Naive thymus-derived CD8-positive, alpha-beta T cell (primary cell): ENCODE data around the gene SLC39A13. TPM values are rescaled to one million over a fixed set of nuclear protein-coding genes. Genes with fewer than 3 reads are reported as not detected.
A peak's percentile ranks its signal among the peaks of the same experiment; 100 is the strongest.

ENCODE experiments used
- ATAC-seq, 2 donors: fragments of 150-1000 bp; cut with Tn5 transposase in 1 of 2; sonication (Bioruptor Pico), chemical (Tn5 transposase) in 1 of 2; 1 replicate in 1 of 2; 2 replicates in 1 of 2; pipeline ENCODE4 v1.10.0; 2021; ENCODE audit warnings: mild to moderate bottlenecking in 2 of 2, moderate library complexity in 2 of 2
- POLR2A ChIA-PET: fragments of 350-600 bp; sonication (Branson Sonifier 250); formaldehyde crosslinking; loops from one replicate; lab custom pipeline; 2021; ENCODE audit warnings: antibody characterized with exemption; lab: Charles Lee
- DNase-seq, 10 donors: peaks; one replicate each; pipeline versions ENCODE4 v3.0.0 to v3.0.0-alpha.2; 2020 to 2022
- H3K27ac Mint-ChIP-seq, 10 donors: one replicate each; pipeline ENCODE4 v1.8.0; 2020 to 2022; ENCODE audit warnings: mild to moderate bottlenecking in 10 of 10, mixed read lengths in 10 of 10, moderate library complexity in 4 of 10, inconsistent platforms in 1 of 10
- H3K27me3 Mint-ChIP-seq, 5 donors: one replicate each; pipeline ENCODE4 v1.8.0; 2021 to 2022; ENCODE audit warnings: mixed read lengths in 5 of 5
- H3K36me3 Mint-ChIP-seq, 3 donors: one replicate each; pipeline ENCODE4 v1.8.0; 2020 to 2022; ENCODE audit warnings: mixed read lengths in 3 of 3, mild to moderate bottlenecking in 2 of 3, inconsistent platforms in 1 of 3
- H3K4me1 Mint-ChIP-seq, 4 donors: one replicate each; pipeline ENCODE4 v1.8.0; 2021 to 2022; ENCODE audit warnings: mixed read lengths in 4 of 4
- H3K4me3 Mint-ChIP-seq, 10 donors: one replicate each; pipeline ENCODE4 v1.8.0; 2020 to 2022; ENCODE audit warnings: mild to moderate bottlenecking in 10 of 10, mixed read lengths in 10 of 10, moderate library complexity in 6 of 10, inconsistent platforms in 1 of 10
- H3K9me3 Mint-ChIP-seq, 9 donors: one replicate each; pipeline ENCODE4 v1.8.0; 2020 to 2022; ENCODE audit warnings: mixed read lengths in 9 of 9, mild to moderate bottlenecking in 3 of 9, inconsistent platforms in 1 of 9, moderate library complexity in 1 of 9
- polyA plus RNA-seq, 3 donors: library from polyadenylated mRNA; unstranded; fragments of 300-500 nt; fragmentation: Illumina TruSeq; gene quantifications; one replicate each; pipeline ENCODE4 v1.2.3, GENCODE V29; 2021
- total RNA-seq, 8 experiments: library from RNA in 2 of 8; stranded (reverse) in 2 of 8; gene quantifications; one replicate each; pipeline ENCODE4 v1.2.3 and lab custom pipeline; 2021 to 2026

SLC39A13 gene
- total and polyA plus RNA-seq, 5 experiments from 2014 or later = 23.8 to 63.9 (median 41.9) TPM

DNA sequence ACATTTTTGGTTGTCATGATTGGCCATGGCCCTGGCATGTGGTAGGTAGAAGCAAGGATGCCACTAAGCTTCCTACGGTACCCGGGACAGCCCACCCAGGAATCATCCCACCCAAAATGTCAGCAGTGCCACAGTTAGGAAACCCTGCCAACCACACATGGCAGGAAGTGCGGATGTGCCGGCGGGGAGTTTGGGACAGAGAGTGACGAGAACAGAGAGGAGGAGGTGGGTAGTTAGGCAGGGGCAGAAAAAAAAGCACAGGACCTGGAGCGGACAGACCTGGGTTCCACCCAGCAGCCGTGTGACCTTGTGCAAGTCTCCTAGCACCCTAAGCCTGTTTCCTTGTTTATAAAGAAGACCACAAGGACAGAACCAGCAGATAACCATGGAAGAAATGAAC is 33.4 kb upstream of the SLC39A13 start:
- ATAC-seq = no peak
- no peak for DNase-seq
- POLR2A ChIA-PET = interaction anchor here (1.6 to 5.0 kb wide), 7 partner anchors 11 to 51 kb away, joined by 6 to 57 read pairs (median 23); partner anchors contain the start of genes PSMC3 and SLC39A13
- Mint-ChIP-seq H3K36me3 (no peaks in the 10 kb centered on the region), H3K4me3 (peak overlapping the region in 1 of 10 donors; percentile 79), H3K27ac (peak overlapping the region in 1 of 10 donors; percentile 48), H3K9me3 (no peaks in the 10 kb centered on the region), H3K27me3 (no peaks in the 10 kb centered on the region), H3K4me1 (peaks cover 0 to 16% (median 3%) of the 10 kb centered on the region in 4 donors)

DNA sequence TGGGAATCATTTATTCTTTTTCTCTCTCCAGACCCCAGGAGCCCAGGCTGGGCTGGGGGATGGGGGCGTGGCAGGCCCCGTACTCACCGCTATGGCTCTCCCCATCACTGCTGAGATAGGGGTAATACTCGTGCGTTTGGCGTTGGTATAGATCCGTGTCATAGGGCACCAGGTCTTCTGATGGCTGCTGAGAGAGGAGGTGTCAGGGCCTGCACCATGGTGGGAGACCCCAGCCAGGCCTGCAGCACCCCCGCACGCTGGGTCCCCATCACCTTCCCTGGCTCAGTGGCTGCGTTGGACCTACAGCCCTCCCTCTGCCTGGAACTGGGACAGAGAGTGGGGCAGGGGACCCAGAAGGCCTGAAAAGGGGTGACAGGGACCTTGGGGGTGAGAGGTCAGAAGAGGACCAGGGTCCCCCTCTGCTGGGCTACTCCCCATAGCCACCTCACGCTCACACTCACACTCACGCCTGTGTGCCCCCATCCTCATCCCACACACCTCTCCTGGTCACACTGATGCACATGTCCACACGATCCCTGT is 32.8 kb upstream of the SLC39A13 start:
- POLR2A ChIA-PET = interaction anchor here (2.6 to 5.0 kb wide), 3 partner anchors 14 to 33 kb away, joined by 23 to 57 read pairs (median 26); partner anchors contain the start of gene SLC39A13
- Mint-ChIP-seq H3K36me3 (no peaks in the 10 kb centered on the region), H3K27me3 (no peaks in the 10 kb centered on the region), H3K4me1 (peaks cover 0 to 16% (median 3%) of the 10 kb centered on the region in 4 donors), H3K9me3 (no peaks in the 10 kb centered on the region), H3K4me3 (peak overlapping the region in 1 of 10 donors; percentile 79), H3K27ac (peak overlapping the region in 3 of 10 donors; percentile 4 to 84 (median 51))
- DNase-seq (no peak), ATAC-seq (no peak)

DNA sequence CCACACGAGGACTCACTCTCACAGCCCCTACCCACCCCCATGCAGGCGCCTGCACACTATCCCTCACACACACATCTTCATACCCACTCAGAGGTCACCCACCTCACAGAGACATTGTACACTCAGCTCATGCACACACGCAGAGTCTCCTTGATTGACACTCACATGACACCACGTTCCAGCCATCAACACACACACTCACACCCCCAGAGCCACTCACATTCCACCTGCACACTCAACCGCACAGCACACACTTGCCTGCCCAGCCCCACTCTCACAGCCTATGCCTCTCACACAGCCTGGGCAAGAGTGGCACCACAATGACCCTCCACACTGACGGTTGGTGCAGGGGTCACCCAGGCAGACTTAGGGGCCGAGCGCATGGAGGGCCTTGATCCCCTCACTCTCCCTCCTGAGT is 32.3 kb upstream of the SLC39A13 start:
- Mint-ChIP-seq H3K9me3 (no peaks in the 10 kb centered on the region), H3K27ac (peak overlapping the region in 3 of 10 donors; percentile 4 to 84 (median 51)), H3K4me3 (peak overlapping the region in 2 of 10 donors; percentile 13 to 79), H3K27me3 (no peaks in the 10 kb centered on the region), H3K4me1 (peaks cover 0 to 18% (median 3%) of the 10 kb centered on the region in 4 donors), H3K36me3 (no peaks in the 10 kb centered on the region)
- POLR2A ChIA-PET = interaction anchor here (1.5 to 5.0 kb wide), 2 partner anchors 29 to 32 kb away, joined by 3 to 57 read pairs; partner anchors contain the start of gene SLC39A13
- no peak for DNase-seq
- no peak for ATAC-seq

DNA sequence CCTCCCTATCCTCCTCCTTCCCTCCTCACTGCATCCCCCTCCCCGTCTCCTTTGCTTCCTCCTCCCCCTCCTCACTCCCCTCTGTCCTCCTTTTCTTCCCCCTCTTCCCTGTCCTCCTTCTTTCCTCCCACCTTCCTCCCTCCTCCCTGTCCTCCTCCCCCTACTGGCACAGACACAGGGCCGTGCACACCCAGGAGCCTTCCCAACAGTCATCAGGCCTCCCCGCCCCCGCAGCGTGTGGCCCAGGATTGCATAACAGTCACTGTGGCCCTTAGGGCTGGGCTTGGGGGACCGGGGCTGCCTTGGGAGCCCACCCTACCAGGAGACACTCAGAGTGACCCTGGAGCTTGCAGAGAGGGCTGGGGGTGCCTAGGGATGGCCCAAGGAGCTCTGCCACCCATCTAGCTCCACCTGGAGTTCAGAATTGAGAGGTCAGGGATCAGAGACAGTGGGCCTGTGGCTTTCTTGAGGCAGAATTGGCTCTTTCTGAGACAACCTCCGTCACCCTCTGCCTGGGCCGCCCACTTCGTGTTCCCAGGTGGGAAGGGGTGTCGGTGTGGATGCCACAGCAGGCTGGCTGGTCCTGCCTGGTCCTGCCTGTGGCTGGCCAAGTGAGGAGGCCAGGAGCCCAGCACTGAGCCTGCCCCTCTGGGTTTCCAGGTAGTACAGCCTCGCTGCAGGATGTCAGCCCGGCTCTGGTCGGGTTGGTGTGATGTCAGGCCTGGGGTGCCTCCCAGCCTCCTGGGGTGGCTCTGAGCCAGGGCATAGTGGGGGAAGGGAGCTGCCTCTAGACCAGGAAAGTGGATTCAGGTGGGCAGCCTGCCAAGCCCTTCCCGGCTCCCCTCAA is 31.6 kb upstream of the SLC39A13 start:
- POLR2A ChIA-PET = interaction anchor here (0.6 to 1.5 kb wide), 5 partner anchors 17 to 33 kb away, joined by 3 to 4 read pairs (median 3); no protein-coding TSS in a partner anchor
- ATAC-seq (no peak), DNase-seq (no peak)
- Mint-ChIP-seq H3K4me1 (peaks cover 0 to 18% (median 3%) of the 10 kb centered on the region in 4 donors), H3K9me3 (no peaks in the 10 kb centered on the region), H3K27ac (peak overlapping the region in 2 of 10 donors; percentile 4 to 84), H3K27me3 (no peaks in the 10 kb centered on the region), H3K4me3 (peak overlapping the region in 1 of 10 donors; percentile 79), H3K36me3 (no peaks in the 10 kb centered on the region)

DNA sequence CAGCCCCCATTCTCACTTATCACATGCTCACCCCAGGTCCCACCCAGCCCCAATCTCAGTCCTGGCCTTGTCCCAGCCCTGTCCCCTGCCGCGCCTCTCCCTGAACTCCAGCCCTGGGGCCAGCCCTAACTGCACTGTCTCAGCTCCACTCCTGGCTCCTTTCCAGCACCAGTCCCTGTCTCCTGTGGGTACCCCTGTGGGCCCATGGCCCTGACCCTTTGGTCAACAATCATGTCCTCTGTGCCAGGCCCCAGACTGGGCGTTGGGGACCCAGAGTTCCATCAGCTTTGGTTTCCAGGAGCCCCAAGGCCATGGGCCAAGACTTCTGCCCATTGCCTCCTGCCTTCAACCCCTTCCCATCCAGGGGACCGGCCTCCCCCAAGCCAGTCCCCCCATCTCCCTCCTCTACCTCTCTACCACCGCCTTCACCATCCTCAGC is 30.8 kb upstream of the SLC39A13 start:
- Mint-ChIP-seq H3K4me1 (peaks cover 0 to 19% (median 5%) of the 10 kb centered on the region in 4 donors), H3K9me3 (no peaks in the 10 kb centered on the region), H3K36me3 (no peaks in the 10 kb centered on the region), H3K27me3 (no peaks in the 10 kb centered on the region), H3K27ac (peak overlapping the region in 2 of 10 donors; percentile 23 to 68), H3K4me3 (peak overlapping the region in 2 of 10 donors; percentile 41 to 79)
- POLR2A ChIA-PET = interaction anchor here (1.1 to 1.5 kb wide), 4 partner anchors 16 to 32 kb away, joined by 3 to 4 read pairs (median 3); no protein-coding TSS in a partner anchor
- DNase-seq (no peak), ATAC-seq (no peak)

DNA sequence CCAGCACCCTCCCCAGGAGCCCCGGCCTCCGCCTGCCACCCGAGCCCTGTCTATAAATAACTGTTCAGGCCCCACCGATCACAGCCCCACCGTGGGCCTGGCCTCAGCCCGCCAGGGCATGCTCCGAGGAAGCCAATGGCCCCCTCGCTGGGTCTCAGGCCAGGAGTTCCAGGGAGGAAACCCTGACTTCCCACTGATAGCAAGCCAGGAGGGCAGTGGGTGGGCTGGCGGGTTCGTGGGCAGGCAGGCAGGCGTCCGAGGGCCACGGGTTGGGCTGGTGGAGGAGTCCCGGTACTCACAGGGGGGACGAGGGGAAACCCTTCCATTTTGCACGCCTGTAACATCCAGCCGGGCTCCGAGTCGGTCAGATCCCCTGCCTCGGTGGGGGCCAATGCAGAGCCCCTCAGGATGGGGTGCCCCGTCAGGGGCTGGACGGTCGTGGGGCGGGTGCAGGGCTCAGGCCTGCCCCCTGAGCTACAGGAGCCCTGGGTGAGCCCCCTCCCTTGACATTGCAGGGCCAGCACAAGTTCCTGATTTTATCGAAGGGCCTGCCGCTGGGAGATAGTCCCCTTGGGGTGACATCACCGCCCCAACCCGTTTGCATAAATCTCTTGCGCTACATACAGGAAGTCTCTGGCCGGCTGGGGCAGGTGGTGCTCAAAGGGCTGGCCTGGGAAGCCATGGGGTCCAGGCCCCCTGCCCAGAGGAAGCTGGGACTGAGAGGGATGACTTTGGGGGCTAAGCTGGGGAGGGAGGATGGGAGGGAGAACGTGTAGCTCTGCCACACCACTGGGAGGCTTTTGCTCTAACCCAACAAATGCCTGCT is 30.2 kb upstream of the SLC39A13 start, which contains the start of gene SPI1:
SPI1 (minus strand) TSS at position 538 of the 826 bp plus-strand sequence; CDS start at position 344, 194 bp downstream.
- peak in 1 of 10 donors; percentile 37 for DNase-seq
- Mint-ChIP-seq H3K27ac (peak within 1 kb of the TSS in 4 of 10 donors; percentile 23 to 93 (median 67)), H3K36me3 (no peaks in the 10 kb centered on the region), H3K9me3 (no peaks in the 10 kb centered on the region), H3K4me1 (peaks cover 0 to 19% (median 5%) of the 10 kb centered on the region in 4 donors), H3K4me3 (peak within 1 kb of the TSS in 2 of 10 donors; percentile 43 to 79), H3K27me3 (no peaks in the 10 kb centered on the region)
- peak; percentile 17 to 35 for ATAC-seq
- POLR2A ChIA-PET = interaction anchor here (0.8 to 1.9 kb wide), 9 partner anchors 11 to 33 kb away, joined by 3 to 7 read pairs (median 4); no protein-coding TSS in a partner anchor

DNA sequence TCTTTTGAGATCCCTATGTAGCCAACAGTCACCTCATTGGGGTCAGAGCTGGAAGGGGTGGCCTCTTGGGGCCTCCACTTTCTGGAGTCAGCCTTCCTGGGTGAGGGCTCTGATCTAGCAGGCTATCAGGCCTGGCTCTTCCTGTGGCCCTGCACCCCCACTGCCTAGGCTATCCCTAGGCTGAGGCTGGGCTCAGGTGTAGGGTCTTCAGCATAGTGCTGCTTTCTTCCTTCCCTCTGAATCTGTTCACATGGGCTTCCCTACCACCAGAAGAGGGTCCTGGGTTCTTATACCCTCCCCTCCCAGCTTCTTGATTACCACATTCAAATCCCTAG is 29.6 kb upstream of the SLC39A13 start:
- no peak for ATAC-seq
- Mint-ChIP-seq H3K36me3 (no peaks in the 10 kb centered on the region), H3K9me3 (no peaks in the 10 kb centered on the region), H3K27me3 (no peaks in the 10 kb centered on the region), H3K27ac (peak overlapping the region in 1 of 10 donors; percentile 93), H3K4me3 (peak overlapping the region in 2 of 10 donors; percentile 43 to 79), H3K4me1 (peaks cover 0 to 16% (median 7%) of the 10 kb centered on the region in 4 donors)
- no peak for DNase-seq
- POLR2A ChIA-PET = interaction anchor here (0.8 to 1.9 kb wide), 6 partner anchors 11 to 33 kb away, joined by 3 to 7 read pairs (median 4); no protein-coding TSS in a partner anchor

DNA sequence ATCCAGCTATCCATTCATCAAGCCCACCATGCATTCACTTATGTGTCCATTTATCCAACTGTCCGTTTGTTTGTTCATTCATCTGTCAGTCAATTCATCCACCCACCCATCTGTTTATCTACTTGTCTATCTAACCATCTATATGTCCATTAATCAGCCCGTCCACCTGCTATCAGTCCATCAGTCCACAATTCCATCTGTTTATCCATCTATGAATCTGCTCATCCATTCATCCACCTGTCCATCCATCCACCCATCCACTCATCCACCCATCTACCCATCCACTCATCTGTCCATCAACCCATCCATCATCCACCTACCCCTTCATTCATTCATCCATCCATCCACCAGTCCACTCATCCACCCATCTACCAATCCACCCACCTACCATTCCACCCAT is 29.1 kb upstream of the SLC39A13 start:
- no peaks in the 10 kb centered on the region for H3K27me3 Mint-ChIP-seq
- H3K9me3 Mint-ChIP-seq = no peaks in the 10 kb centered on the region
- no peaks in the 10 kb centered on the region for H3K36me3 Mint-ChIP-seq
- no peak overlapping the region for H3K4me3 Mint-ChIP-seq
- H3K4me1 Mint-ChIP-seq = peaks cover 0 to 13% (median 6%) of the 10 kb centered on the region in 4 donors
- ATAC-seq = no peak
- H3K27ac Mint-ChIP-seq = no peak overlapping the region
- POLR2A ChIA-PET = interaction anchor here (1.4 to 1.9 kb wide), 3 partner anchors 14 to 20 kb away, joined by 5 to 7 read pairs (median 6); no protein-coding TSS in a partner anchor
- no peak for DNase-seq

DNA sequence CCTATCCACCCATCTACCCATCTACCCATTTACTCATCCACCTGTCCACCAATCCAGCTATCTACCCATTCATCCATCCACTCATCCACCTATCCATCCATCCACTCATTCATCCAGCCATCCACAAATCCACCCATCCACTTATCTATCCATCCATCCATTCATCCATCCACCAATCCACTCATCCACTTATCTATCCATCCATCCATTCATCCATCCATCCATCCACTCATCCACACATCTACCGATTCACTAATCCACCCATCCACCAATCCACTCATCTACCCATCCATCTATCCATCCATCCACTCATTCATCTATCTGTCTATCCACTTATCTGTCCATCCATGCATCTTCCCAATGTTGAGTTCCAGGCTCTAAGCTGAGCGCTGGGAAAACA is 28.3 kb upstream of the SLC39A13 start:
- Mint-ChIP-seq H3K36me3 (no peaks in the 10 kb centered on the region), H3K27ac (no peak overlapping the region), H3K9me3 (no peaks in the 10 kb centered on the region), H3K4me3 (no peak overlapping the region), H3K27me3 (no peaks in the 10 kb centered on the region), H3K4me1 (peaks cover 0 to 13% (median 6%) of the 10 kb centered on the region in 4 donors)
- DNase-seq = no peak
- POLR2A ChIA-PET = interaction anchor here (0.6 to 1.9 kb wide), 5 partner anchors 9 to 43 kb away, joined by 3 to 6 read pairs (median 4); no protein-coding TSS in a partner anchor
- ATAC-seq = no peak

DNA sequence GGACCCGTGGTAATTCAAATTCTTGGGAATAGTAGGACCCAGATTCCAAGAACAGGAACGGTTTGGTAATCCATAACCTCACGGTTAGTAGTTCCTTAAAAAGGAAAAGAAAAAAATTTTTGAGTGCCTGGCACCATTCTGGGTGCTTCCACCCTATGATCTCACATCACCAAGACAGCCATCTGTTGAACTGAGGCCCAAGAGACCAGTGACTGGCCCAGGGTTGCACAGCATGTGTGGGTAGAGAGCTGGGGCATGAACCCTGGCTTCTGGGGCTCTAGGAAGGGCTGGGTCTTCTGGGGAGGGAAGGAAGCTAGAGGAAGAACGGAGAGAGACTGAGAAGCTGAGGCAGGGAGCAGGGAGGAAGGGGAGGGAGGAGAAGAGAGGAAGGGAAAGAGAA is 25.3 kb upstream of the SLC39A13 start:
- Mint-ChIP-seq H3K4me1 (peaks cover 0 to 15% (median 7%) of the 10 kb centered on the region in 4 donors), H3K36me3 (no peaks in the 10 kb centered on the region), H3K27ac (no peak overlapping the region), H3K27me3 (no peaks in the 10 kb centered on the region), H3K9me3 (no peaks in the 10 kb centered on the region), H3K4me3 (no peak overlapping the region)
- no peak for ATAC-seq
- POLR2A ChIA-PET = interaction anchor here (1.4 to 1.9 kb wide), 2 partner anchors 12 to 26 kb away, joined by 3 to 5 read pairs; partner anchors contain the start of gene SLC39A13
- no peak for DNase-seq

DNA sequence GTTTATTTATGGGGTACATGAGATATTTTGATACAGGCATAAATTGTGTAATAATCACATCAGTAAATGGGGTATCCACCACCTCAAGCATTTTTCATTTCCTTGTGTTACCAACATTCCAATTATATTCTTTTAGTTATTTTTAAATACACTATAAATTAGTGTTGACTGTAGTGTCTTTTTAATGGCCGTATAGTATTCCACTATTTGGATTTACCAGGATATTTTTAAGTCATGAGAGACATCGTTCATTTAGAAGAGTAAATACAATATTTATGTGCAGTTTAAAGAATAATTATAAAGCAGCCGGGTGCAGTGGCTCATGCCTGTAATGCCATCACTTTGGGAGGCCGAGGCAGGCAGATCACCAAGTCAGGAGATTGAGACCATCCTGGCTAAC is 23.9 kb upstream of the SLC39A13 start:
- H3K36me3 Mint-ChIP-seq = no peaks in the 10 kb centered on the region
- ATAC-seq (no peak), DNase-seq (no peak)
- no peaks in the 10 kb centered on the region for H3K27me3 Mint-ChIP-seq
- H3K27ac Mint-ChIP-seq = no peak overlapping the region
- no peaks in the 10 kb centered on the region for H3K9me3 Mint-ChIP-seq
- peaks cover 5 to 25% (median 13%) of the 10 kb centered on the region in 4 donors for H3K4me1 Mint-ChIP-seq
- no peak overlapping the region for H3K4me3 Mint-ChIP-seq
- POLR2A ChIA-PET = interaction anchor here (11.0 kb wide), 1 partner anchor 17 kb away, joined by 147 read pairs; no protein-coding TSS in a partner anchor
